Measurements from ENCODE around the gene TGFB1.

DNA sequence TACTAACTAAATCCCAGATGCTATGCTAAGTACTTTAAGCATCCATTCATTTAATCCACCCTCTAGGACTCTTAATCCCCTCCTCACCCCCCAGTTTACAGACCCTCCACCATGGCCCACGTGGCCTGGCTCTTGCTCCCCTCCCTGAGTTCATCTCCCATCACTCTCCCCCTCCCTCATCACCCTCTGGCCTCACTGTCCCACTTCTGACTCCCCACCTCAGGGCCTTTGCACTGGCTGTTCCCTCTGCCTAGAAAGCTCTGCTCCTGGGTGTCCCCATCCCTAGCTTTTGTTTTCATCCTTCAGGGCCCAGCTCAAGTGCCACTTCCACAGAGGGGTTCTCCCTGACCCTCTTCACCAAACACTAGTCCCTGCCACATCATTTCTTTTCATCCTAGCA is 6.0 kb upstream of the TGFB1 start:
- TF ChIP-seq, protein P1, sequence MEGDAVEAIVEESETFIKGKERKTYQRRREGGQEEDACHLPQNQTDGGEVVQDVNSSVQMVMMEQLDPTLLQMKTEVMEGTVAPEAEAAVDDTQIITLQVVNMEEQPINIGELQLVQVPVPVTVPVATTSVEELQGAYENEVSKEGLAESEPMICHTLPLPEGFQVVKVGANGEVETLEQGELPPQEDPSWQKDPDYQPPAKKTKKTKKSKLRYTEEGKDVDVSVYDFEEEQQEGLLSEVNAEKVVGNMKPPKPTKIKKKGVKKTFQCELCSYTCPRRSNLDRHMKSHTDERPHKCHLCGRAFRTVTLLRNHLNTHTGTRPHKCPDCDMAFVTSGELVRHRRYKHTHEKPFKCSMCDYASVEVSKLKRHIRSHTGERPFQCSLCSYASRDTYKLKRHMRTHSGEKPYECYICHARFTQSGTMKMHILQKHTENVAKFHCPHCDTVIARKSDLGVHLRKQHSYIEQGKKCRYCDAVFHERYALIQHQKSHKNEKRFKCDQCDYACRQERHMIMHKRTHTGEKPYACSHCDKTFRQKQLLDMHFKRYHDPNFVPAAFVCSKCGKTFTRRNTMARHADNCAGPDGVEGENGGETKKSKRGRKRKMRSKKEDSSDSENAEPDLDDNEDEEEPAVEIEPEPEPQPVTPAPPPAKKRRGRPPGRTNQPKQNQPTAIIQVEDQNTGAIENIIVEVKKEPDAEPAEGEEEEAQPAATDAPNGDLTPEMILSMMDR (conservative IDR thresholded peaks at IDR 0.05; ENCODE audit: low read length): no peak
- TF ChIP-seq EZH2phosphoT487 (IDR thresholded peaks at IDR 0.05; ENCODE audit: borderline replicate concordance): no peak

All from Loucy (cell line).